ENCODE measurements around the gene NT5DC2.

DNA sequence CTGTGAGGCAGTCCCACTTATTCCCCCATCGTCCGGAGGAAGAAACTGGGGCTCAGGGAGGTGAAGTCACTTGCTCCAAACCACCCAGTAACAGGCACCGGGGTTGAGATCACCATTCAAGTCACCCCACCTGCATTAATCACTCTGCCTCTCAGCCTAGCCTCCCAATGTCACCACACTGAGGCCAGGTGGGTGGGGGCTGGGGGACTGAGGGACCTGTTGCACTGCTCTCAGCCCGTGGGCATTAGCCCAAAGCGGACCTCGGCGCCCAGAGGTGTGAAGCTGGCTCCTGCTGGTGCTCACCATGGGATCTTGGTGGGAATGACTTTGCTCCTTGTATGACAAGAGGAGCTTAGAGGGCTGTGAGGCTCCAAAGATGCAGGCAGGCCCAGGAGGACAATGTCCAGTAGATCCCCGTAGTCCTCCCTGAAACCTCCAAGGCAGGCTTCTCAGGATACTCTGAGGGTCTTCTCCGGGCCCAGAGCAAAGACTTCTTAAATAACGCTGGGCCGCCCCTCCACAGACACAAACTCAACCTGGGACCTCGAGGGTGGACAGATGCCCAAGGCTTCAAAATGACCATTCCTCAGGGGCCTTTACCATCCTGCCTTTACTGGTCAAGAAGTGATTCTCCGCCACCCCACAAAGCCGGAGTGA is 1.7 kb downstream of the NT5DC2 start:
- TF ChIP-seq POLR2A (IDR thresholded peaks at IDR 0.05; ENCODE audit: low read depth, low read length), result peak; percentile 28; the same call in 1 of the 2 replicates
- peak; percentile 3; the same call in 1 of the 2 replicates for TF ChIP-seq POLR2AphosphoS5 (IDR thresholded peaks at IDR 0.05; ENCODE audit: low read depth, low read length)
